SK-N-SH treated with all-trans-retinoic acid at 6 μM for 48 hours (cell line): ENCODE results near the gene GBX1.

Source experiments
- ATAC-seq: fragments of 200-7000 bp; cut with Tn5 transposase; 3 replicates; pipeline ENCODE4 v1.9.1; 2020; ENCODE audit warnings: mild to moderate bottlenecking, moderate library complexity
- ARNTL ChIP-seq: fragments of 450-650 bp; formaldehyde crosslinking; IDR thresholded peaks from 2 replicates; pipeline ENCODE4 v1.5.0; 2020; ENCODE audit warnings: low read depth, mild to moderate bottlenecking, moderate library complexity, borderline replicate concordance
- BACH2 ChIP-seq: fragments of 250-450 bp; sonication (Bioruptor Pico); IDR thresholded peaks from 2 replicates; pipeline ENCODE4 v1.9.0; 2021; ENCODE audit warnings: mild to moderate bottlenecking, borderline replicate concordance
- CSDC2 ChIP-seq: fragments of 250-450 bp; sonication (Bioruptor Pico); IDR thresholded peaks from 2 replicates; pipeline ENCODE4 v1.5.0; 2020; ENCODE audit warnings: mild to moderate bottlenecking, moderate library complexity
- CSRNP3 ChIP-seq: fragments of 250-450 bp; sonication (Bioruptor Pico); IDR thresholded peaks from 2 replicates; pipeline ENCODE4 v1.5.1; 2021; ENCODE audit warnings: mild to moderate bottlenecking, moderate library complexity
- ESRRG ChIP-seq: fragments of 250-450 bp; sonication (Bioruptor Pico); IDR thresholded peaks from 2 replicates; pipeline ENCODE4 v1.6.1; 2021; ENCODE audit warnings: mild to moderate bottlenecking
- GLIS3 ChIP-seq: fragments of 250-450 bp; sonication (Bioruptor Pico); IDR thresholded peaks from 2 replicates; pipeline ENCODE4 v1.5.0; 2020; ENCODE audit warnings: mild to moderate bottlenecking, moderate library complexity
- ISL1 ChIP-seq: fragments of 250-450 bp; sonication (Bioruptor Pico); IDR thresholded peaks from 2 replicates; pipeline ENCODE4 v2.1.2; 2022; ENCODE audit warnings: mild to moderate bottlenecking, moderate library complexity
- OSR1 ChIP-seq: fragments of 250-450 bp; sonication (Bioruptor Pico); IDR thresholded peaks from 2 replicates; pipeline ENCODE4 v1.8.0; 2022; ENCODE audit warnings: moderate library complexity, mild to moderate bottlenecking, inconsistent platforms
- PATZ1 ChIP-seq: fragments of 250-450 bp; sonication (Bioruptor Pico); IDR thresholded peaks from 2 replicates; pipeline ENCODE4 v1.8.0; 2020; ENCODE audit warnings: mild to moderate bottlenecking, moderate library complexity, borderline replicate concordance
- POU6F1 ChIP-seq: fragments of 250-450 bp; sonication (Bioruptor Pico); IDR thresholded peaks from 2 replicates; pipeline ENCODE4 v1.8.0; 2021; ENCODE audit warnings: low read depth, mild to moderate bottlenecking, moderate library complexity, borderline replicate concordance
- PPARA ChIP-seq: fragments of 250-450 bp; sonication (Bioruptor Pico); IDR thresholded peaks from 2 replicates; pipeline ENCODE4 v1.5.0; 2020; ENCODE audit warnings: mild to moderate bottlenecking, borderline replicate concordance
- RARB ChIP-seq: fragments of 250-450 bp; sonication (Bioruptor Pico); IDR thresholded peaks from 2 replicates; pipeline ENCODE4 v1.8.0; 2021; ENCODE audit warnings: mild to moderate bottlenecking, moderate library complexity
- TCF4 ChIP-seq: fragments of 250-450 bp; sonication (Bioruptor Pico); IDR thresholded peaks from 2 replicates; pipeline ENCODE4 v1.8.0; 2021; ENCODE audit warnings: mild to moderate bottlenecking, moderate library complexity, borderline replicate concordance
- TOX ChIP-seq: fragments of 250-450 bp; sonication (Bioruptor Pico); IDR thresholded peaks from 2 replicates; pipeline ENCODE4 v1.8.0; 2021; ENCODE audit warnings: mild to moderate bottlenecking, moderate library complexity, borderline replicate concordance
- ZC3H10 ChIP-seq: fragments of 250-450 bp; sonication (Bioruptor Pico); IDR thresholded peaks from 2 replicates; pipeline ENCODE4 v1.5.1; 2021; ENCODE audit warnings: mild to moderate bottlenecking, moderate library complexity
- ZFP3 ChIP-seq: fragments of 250-450 bp; sonication (Bioruptor Pico); IDR thresholded peaks from 2 replicates; pipeline ENCODE4 v1.5.0; 2020; ENCODE audit warnings: mild to moderate bottlenecking, moderate library complexity
- ZFP30 ChIP-seq: fragments of 450-650 bp; formaldehyde crosslinking; IDR thresholded peaks from 2 replicates; pipeline ENCODE4 v1.5.0; 2022; ENCODE audit warnings: mild to moderate bottlenecking, moderate library complexity
- ZNF565 ChIP-seq: fragments of 450-650 bp; formaldehyde crosslinking; conservative IDR thresholded peaks from 2 replicates; pipeline ENCODE4 v1.5.0; 2020; ENCODE audit warnings: low read depth, mild to moderate bottlenecking, moderate library complexity
- ZNF8 ChIP-seq: fragments of 450-650 bp; formaldehyde crosslinking; IDR thresholded peaks from 2 replicates; pipeline ENCODE4 v1.5.0; 2020; ENCODE audit warnings: mild to moderate bottlenecking, moderate library complexity
- TF ChIP-seq, protein P1 (sequence below): fragments of 250-450 bp; sonication (Bioruptor Pico); IDR thresholded peaks from 2 replicates; pipeline ENCODE4 v1.5.1; 2020; ENCODE audit warnings: low read depth, mild to moderate bottlenecking, moderate library complexity
- TF ChIP-seq, protein P2 (sequence below): fragments of 250-450 bp; sonication (Bioruptor Pico); IDR thresholded peaks from 2 replicates; pipeline ENCODE4 v1.5.0; 2020; ENCODE audit warnings: mild to moderate bottlenecking, moderate library complexity

The GBX1 gene

GRCh38 chr7:151128716-151129115 is 38.8 kb downstream of the GBX1 start:
- TF ChIP-seq ZFP30 (CRISPR knock-in tag), result no peak
- TF ChIP-seq, protein P1, sequence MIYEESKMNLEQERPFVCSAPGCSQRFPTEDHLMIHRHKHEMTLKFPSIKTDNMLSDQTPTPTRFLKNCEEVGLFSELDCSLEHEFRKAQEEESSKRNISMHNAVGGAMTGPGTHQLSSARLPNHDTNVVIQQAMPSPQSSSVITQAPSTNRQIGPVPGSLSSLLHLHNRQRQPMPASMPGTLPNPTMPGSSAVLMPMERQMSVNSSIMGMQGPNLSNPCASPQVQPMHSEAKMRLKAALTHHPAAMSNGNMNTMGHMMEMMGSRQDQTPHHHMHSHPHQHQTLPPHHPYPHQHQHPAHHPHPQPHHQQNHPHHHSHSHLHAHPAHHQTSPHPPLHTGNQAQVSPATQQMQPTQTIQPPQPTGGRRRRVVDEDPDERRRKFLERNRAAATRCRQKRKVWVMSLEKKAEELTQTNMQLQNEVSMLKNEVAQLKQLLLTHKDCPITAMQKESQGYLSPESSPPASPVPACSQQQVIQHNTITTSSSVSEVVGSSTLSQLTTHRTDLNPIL, result no peak
- no peak for TF ChIP-seq BACH2 (CRISPR knock-in tag)
- TF ChIP-seq TOX (CRISPR knock-in tag), result no peak
- TF ChIP-seq ZNF8 (CRISPR knock-in tag), result no peak
- no peak for TF ChIP-seq ESRRG (CRISPR knock-in tag)
- no peak for TF ChIP-seq ISL1 (CRISPR knock-in tag)
- TF ChIP-seq, all 23 proteins: peak for 0
- no peak for ATAC-seq

- TF ChIP-seq PATZ1 (CRISPR knock-in tag), result no peak
- TF ChIP-seq, protein P1, result no peak
- TF ChIP-seq GLIS3 (CRISPR knock-in tag), result no peak
- no peak for TF ChIP-seq ESRRG (CRISPR knock-in tag)
- TF ChIP-seq ZNF8 (CRISPR knock-in tag), result no peak
- TF ChIP-seq POU6F1 (CRISPR knock-in tag), result no peak
- no peak for TF ChIP-seq TCF4 (CRISPR knock-in tag)
- TF ChIP-seq BACH2 (CRISPR knock-in tag), result no peak
- TF ChIP-seq ARNTL (CRISPR knock-in tag), result no peak
- no peak for TF ChIP-seq PPARA (CRISPR knock-in tag)
- no peak for TF ChIP-seq CSDC2 (CRISPR knock-in tag)
- TF ChIP-seq ZNF565 (CRISPR knock-in tag), result no peak
- no peak for TF ChIP-seq OSR1 (CRISPR knock-in tag)
- no peak for TF ChIP-seq TOX (CRISPR knock-in tag)
- TF ChIP-seq, protein P2, sequence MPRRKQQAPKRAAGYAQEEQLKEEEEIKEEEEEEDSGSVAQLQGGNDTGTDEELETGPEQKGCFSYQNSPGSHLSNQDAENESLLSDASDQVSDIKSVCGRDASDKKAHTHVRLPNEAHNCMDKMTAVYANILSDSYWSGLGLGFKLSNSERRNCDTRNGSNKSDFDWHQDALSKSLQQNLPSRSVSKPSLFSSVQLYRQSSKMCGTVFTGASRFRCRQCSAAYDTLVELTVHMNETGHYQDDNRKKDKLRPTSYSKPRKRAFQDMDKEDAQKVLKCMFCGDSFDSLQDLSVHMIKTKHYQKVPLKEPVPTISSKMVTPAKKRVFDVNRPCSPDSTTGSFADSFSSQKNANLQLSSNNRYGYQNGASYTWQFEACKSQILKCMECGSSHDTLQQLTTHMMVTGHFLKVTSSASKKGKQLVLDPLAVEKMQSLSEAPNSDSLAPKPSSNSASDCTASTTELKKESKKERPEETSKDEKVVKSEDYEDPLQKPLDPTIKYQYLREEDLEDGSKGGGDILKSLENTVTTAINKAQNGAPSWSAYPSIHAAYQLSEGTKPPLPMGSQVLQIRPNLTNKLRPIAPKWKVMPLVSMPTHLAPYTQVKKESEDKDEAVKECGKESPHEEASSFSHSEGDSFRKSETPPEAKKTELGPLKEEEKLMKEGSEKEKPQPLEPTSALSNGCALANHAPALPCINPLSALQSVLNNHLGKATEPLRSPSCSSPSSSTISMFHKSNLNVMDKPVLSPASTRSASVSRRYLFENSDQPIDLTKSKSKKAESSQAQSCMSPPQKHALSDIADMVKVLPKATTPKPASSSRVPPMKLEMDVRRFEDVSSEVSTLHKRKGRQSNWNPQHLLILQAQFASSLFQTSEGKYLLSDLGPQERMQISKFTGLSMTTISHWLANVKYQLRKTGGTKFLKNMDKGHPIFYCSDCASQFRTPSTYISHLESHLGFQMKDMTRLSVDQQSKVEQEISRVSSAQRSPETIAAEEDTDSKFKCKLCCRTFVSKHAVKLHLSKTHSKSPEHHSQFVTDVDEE (CRISPR knock-in tag), result no peak
- no peak for TF ChIP-seq ZC3H10 (CRISPR knock-in tag)
- TF ChIP-seq ZFP3 (CRISPR knock-in tag), result no peak
- TF ChIP-seq RARB, result no peak
- TF ChIP-seq ZFP30 (CRISPR knock-in tag), result no peak
- ATAC-seq, result no peak
These were observed 39.4 kb downstream of the GBX1 start for GRCh38 chr7:151128144-151128543.

- TF ChIP-seq TOX (CRISPR knock-in tag) (no peak), ESRRG (CRISPR knock-in tag) (no peak), RARB (no peak), PATZ1 (CRISPR knock-in tag) (no peak), BACH2 (CRISPR knock-in tag) (no peak), CSDC2 (CRISPR knock-in tag) (no peak), CSRNP3 (no peak), ZNF8 (CRISPR knock-in tag) (no peak), GLIS3 (CRISPR knock-in tag) (no peak), ISL1 (CRISPR knock-in tag) (no peak)
- TF ChIP-seq, protein P1, result no peak
- TF ChIP-seq, all 23 proteins: peak for 0
- no peak for ATAC-seq
These were observed 40.9 kb downstream of the GBX1 start for GRCh38 chr7:151126491-151127137.
